Esophagus squamous epithelium (tissue), 4 donors: ENCODE results near the gene DAPK2.

Source experiments
- CTCF ChIP-seq, 6 experiments: fragments of 450-650 bp in 4 of 6; fragments of 200-600 bp in 2 of 6; sonication (generic) in 2 of 6; IDR thresholded peaks; one replicate each; pipeline ENCODE4 v1.5.1; 2016 to 2019; ENCODE audit warnings: antibody characterized with exemption in 6 of 6, mild to moderate bottlenecking in 4 of 6, moderate library complexity in 4 of 6
- POLR2A ChIP-seq, 4 donors: fragments of 450-650 bp; IDR thresholded peaks; one replicate each; pipeline ENCODE4 v1.6.1; 2017; ENCODE audit warnings: antibody characterized with exemption in 4 of 4, mild to moderate bottlenecking in 4 of 4, moderate library complexity in 3 of 4

GRCh38 chr15:64048781-64049460 is 2.6 kb upstream of the DAPK2 start:
- TF ChIP-seq CTCF (IDR thresholded peaks at IDR 0.05) = no peak
- no peak for TF ChIP-seq POLR2A (IDR thresholded peaks at IDR 0.05)
